A673 (cell line): ENCODE results near the gene PEDS1.

ENCODE experiments used
- EZH2 ChIP-seq: fragments of 200-600 bp; sonication (generic); IDR thresholded peaks from 2 replicates; pipeline ENCODE4 v1.6.1; 2017; ENCODE audit warnings: borderline replicate concordance, low read depth, mild to moderate bottlenecking, mixed read lengths, antibody characterized with exemption, low read length; ENCODE audit not compliant: poor library complexity, severe bottlenecking
- TF ChIP-seq, protein P1 (sequence below): fragments of 300-800, 200-600 bp; sonication (generic); conservative IDR thresholded peaks from 2 replicates; pipeline ENCODE4 v1.5.1; 2017; ENCODE audit warnings: low read depth, mild to moderate bottlenecking, antibody characterized with exemption, low read length, moderate library complexity, mixed read lengths

DNA sequence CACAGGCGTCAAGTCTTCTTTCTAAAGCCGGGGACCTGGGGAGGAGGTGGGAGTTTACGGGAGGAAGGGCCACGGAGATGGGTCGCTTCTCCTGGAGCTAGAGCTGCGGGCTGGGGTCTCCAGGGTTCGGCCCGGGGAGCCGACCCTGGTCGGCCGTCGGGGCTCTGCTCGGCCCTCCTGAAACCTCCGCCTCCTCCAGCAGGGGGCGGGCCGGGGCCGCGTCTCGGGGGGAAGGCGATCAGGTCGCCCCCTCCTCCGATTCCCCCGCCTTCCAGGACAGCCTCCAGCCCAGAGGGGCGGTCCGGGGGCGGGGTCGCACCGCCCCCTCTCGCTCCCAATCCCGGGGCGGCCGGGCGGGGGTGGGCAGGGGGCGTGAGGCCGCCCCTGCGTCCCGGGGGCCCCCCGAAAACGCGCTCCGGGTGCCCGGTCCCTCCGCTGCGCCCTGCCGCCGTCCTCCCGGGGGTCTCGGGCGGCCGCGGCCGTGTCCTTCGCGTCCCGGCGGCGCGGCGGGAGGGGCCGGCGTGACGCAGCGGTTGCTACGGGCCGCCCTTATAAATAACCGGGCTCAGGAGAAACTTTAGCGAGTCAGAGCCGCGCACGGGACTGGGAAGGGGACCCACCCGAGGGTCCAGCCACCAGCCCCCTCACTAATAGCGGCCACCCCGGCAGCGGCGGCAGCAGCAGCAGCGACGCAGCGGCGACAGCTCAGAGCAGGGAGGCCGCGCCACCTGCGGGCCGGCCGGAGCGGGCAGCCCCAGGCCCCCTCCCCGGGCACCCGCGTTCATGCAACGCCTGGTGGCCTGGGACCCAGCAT is 36.9 kb upstream of the PEDS1 start, which contains the start of gene CEBPB:
- TF ChIP-seq, protein P1, sequence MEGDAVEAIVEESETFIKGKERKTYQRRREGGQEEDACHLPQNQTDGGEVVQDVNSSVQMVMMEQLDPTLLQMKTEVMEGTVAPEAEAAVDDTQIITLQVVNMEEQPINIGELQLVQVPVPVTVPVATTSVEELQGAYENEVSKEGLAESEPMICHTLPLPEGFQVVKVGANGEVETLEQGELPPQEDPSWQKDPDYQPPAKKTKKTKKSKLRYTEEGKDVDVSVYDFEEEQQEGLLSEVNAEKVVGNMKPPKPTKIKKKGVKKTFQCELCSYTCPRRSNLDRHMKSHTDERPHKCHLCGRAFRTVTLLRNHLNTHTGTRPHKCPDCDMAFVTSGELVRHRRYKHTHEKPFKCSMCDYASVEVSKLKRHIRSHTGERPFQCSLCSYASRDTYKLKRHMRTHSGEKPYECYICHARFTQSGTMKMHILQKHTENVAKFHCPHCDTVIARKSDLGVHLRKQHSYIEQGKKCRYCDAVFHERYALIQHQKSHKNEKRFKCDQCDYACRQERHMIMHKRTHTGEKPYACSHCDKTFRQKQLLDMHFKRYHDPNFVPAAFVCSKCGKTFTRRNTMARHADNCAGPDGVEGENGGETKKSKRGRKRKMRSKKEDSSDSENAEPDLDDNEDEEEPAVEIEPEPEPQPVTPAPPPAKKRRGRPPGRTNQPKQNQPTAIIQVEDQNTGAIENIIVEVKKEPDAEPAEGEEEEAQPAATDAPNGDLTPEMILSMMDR = peak; percentile 74
- TF ChIP-seq EZH2 = no peak
